Stimulated activated naive CD4-positive, alpha-beta T cell (primary cell): ENCODE data around the gene PARVA.

Source experiments
- DNase-seq, 6 experiments: peaks; one replicate each; lab custom pipeline; 2025; lab: John Stamatoyannopoulos, UW

PARVA gene

DNA sequence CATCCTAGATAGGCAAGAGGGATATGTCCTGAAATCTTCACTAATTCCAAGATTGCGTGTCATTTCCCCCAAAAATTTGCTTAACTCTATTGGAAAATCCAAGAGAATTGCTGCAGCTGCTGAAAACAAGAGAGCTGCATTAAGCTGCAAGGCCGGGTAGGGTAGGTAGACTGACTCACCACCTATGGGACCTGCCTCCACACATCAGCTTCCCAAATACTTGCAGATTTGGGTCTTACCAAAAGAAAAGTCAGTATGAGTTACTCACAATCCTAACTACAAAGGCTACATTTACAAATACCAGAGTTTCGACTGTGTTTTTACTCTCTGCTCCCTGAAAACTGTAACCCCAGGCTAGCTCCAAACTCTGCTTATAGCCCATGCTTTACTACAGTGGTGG is 154.3 kb downstream of the PARVA start:
- DNase-seq = no peak

DNA sequence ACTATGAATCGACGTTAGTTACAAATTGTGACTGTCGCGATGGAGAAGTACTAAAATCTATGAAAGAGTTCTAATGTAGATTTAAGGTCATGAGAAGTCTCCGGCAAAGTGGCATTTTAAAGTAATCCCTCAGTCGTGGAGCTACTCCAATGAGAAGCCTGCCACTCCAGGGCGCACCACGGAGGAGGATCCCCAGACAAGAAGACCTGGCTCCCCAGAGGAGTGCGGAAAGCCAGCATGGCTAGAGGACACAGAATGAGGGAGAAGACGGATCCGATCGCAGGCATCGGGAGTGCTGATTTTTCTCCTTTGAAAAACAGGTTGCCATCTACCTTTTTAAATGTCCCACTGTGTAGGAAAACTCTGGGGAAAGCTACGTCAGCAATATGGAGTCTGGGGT is 155.2 kb downstream of the PARVA start:
- DNase-seq = no peak

DNA sequence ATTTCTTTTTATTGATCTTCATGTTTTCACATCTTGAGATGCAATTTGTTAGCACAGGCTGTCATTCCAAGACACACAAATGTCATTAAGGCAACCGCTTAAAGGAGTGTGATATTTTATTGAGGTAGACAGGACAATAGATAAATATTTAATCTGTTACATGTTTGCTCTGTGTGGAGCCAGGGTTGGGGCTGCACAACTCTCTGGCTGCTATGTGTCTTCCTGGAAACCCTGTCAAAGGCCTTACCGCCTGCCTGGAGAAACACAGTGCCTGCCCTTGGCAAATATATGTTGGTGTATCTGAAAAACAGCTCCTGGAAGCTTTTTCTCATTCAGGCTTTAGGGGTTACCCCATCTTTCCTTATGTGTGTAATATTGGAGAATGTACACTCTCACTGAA is 157.2 kb downstream of the PARVA start:
- no peak for DNase-seq

DNA sequence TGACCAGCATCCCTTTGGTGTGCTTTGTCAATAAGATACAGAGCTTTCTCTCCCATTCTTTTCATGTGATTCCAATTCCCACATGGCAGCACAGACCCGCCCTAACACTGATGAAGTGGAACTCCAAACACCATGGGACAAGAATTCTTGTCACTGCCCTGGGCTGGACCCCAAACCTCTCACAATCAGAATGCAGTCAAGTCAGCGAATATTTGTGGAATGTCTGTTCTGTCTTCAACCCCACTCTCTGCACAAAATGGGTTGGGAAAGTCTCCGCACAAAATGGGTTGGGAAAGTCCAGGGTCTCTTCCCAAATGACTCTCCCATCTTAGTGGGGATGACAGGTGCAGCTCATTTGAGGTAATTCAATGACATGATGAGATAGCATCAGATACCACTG is 157.9 kb downstream of the PARVA start:
- DNase-seq = no peak

DNA sequence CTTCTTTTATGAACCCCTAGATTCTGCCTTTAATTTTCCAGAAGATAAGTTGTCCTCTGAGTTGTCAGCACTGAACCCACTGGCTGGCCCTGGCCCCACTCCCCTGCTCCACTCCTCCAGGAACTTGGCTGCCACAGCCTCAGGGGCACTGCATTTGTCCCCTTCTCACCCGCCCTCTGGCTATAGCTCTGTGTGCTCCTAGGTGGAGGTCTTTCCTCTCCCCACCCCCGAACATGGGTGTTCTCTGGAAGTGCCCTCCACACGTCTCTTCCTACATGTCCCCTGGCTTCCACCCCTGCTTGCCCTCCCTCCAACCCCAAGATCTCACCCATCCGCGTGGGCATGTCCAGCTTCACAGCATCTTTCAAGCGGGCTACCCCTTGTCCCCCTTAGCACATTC is 159.2 kb downstream of the PARVA start:
- no peak for DNase-seq

DNA sequence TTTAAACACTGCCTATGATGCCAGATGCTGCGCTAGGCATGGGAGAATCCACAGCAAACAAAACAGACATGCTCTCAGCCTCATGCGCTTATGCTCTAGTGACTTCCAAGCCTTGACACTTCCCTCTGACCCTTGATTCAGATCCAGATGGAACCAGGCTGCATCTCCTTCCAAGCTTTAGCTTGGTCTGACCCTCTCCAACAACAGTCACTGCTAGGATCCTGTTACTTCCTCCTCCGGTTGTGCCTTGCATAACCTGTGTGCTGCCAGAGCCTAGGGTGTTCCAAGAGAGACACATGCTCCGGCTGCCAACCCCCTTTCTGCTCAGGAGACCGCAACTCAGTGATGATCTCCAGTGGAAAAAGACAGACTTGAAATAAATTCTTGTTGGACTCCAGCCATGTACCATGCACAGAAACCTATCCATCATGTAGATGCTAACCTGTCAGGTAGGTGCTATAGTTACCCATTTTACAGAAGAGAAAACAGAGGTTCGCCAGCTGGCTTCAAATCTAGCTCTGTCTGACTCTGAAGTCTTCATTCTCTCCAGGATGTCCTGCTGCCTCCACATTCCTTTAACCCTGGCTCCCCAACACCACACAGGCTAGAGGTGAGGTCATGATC is 160.5 kb downstream of the PARVA start:
- DNase-seq = no peak

DNA sequence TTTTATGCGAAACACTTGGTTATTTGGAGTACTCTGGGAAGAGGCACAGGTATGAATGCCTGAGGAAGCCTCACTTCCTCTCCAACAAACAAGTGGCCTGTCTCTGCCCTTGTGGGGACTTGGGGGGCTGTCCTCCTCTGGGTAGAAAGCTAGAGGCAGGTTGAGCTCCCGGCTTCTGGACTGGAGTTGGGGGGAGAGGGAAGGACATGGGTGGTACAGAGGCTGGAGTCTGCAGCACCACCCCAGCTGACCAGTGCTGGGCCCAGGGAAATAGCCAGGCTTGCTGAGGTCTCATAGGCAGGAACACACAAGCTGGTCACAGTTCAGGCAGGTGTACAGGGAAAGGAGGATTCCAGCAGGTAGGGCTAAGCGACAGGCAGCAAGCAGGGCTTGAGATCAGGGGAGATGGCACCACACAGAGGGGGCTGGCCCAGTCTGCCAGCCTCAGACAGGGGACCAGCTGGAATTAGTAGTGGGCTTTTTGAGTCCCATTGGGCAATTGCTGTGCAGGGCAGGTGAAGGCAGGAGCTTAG is 161.6 kb downstream of the PARVA start:
- no peak for DNase-seq

DNA sequence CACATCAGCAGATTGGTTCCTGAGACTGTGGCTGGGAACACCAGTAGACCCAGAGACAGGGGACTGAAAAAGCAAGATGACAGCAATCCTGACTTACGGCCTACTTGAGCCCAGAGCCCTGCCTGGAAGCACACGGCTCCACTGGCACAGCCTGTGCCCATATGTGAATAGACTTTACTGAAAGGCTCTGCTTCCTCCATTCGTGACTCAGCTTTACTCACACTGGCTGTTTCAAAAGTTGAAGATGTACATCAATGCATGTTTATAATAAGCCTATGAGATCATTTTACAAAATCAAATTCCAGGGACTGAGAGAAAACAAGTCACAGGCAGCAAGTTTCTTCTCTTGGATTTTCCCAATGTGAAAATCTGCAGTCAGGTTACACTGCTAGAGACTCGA is 162.2 kb downstream of the PARVA start:
- DNase-seq = no peak

DNA sequence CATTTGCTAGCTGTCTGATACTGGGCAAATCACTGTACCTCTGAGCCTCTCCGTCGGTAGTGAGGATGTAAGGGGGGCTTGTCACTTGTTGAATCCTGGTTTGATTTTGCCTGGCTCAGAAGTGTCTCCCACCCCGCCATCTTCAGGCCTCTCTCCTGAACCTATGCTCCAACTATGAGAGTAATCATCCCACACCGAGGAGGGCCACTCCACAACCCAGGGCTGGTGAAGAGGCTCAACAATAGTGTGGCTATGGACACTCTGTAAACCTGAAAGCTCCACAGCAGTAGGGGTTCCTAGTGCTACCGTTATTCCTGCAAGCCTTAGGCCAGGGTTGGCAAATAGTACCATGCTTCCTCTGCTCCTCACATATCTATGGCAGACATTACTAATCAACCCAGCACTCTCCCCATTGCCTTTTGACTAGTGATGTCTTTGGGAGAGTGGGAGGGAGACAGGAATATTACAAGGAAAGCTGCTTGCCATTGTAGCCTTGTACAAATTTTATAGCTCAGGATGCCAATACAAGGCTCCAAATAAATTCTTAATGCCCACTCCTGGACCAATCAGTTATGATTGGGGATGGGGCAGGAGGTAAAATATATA is 162.8 kb downstream of the PARVA start:
- no peak for DNase-seq

DNA sequence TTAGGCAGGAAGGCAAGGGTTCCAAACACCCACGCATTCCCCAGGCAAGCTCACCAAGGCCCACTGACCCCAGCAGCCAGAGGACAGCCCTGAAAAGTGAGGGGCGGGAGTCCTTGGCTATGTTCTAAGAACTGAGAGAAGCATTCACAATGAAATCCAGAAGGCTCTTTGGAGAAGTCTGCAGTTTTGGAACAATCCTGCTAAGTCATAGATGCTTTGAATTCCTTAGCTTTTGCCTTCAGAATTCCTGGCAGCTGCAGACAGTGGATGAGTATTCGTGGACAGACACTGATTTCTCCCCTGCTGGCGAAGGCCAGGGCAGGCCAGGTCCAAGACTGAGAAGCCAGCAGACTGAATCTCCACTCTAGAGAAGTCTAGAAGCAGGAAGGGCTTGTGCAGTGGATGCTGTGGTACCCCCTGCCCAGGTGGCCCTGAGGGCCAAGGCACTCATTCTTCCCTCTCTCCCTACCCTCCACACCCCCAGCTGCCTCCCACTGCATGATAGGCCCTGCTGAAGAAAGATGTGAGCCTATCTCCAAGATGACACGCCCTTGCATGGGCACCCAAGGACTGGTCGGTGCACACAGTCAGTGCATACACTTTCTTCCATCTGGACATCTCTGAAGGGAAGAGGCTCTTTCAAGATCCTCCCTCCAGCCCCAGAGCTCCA is 163.7 kb downstream of the PARVA start:
- no peak for DNase-seq

DNA sequence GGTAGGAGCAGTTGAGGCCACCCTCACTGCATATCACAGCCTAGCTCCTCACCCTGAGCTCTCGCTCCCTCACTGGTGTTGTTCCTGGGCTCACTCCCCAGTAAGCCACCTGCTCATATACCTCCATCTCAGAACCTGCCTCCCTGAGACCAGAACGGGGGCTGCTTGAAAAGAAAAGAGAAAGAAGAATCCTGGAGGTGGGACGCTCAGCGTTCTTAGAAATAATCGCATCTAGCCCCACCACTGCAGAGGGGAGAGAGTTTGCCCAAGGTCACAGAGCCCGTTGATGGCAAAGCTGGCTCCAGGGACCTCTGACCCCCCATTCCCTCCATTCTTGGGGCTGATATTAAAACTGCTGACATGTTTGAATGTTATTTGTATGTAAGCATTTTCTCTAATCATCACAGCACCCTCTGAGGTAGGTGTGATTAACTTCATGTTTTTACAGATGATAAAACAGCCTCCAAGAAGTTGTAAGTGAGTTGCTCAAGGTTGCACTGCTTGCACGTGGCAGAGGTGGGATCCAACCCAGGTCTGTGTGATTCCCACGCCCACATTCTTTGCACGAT is 164.3 kb downstream of the PARVA start:
- no peak for DNase-seq

DNA sequence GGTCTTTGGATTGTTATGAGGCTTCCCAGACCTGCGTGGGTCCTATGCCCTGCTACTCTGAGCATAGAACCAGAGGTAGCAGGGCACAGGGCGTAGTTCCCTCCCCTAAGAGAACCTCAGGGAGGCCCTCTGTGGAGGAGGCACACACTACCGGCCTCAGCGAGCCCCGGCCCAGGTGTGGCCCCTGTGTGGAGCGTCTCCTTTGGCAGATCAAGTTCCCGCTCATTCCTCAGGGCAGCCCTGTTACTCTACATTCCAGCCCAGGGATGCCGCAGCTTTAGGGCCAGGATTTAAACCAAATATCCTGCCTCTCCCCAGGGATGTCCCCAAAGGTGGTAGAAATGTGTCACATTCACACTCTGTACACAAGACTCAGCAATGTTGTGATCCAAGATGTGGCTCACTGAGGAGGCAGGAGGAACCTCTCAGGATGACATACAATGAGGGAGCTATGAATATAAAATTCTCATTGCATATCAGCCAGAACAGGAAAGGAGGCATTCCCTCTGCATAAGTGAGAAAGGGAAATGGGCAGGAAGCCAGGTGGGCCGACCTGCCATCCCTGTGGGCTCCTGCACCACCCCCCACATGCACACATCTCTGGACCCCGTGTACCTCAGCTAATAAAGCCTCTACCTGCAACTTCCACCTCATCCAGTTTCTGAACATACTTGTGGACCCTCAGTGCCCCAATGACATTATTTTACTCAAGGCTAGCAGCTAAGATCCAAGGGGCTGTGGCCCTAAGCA is 165.0 kb downstream of the PARVA start:
- DNase-seq = no peak

DNA sequence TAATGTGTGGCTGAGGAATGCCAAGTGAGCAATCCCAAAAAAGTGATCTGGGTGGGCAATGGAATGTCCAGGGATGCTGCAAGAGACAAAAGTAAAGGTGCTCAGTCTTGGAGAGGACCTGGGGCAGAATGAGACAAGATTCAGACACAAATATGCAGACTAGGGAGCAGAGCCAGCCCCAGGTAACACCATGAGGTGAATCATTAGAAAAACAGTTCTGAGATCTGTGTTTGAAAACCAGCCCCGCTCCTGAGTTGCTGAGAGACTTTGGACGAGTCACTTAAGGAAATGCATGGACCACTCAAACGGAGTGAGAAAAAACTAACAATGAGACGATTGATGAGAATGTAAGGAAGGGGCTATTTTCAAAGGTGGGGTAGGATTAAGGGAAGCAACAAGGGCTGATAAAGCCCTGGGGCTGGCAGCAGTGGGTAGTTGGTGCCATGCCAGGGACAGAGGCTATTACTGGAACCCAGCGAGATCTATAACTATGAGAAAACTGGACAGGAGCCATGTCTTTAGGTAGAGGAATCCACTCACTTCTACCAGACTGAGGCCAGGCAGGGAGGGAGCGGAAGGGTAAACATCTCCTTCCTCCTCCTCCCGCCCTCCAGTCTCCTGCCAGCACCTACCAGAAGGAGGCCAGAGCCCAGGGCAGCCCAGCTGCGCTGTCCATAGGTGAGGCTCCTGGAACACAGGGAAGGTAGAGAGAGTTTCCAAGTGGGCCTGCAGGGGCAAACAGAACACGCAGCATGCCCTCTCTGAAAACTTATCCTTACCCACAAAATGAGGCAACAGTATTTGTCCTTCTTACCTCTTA is 166.4 kb downstream of the PARVA start:
- DNase-seq = no peak

DNA sequence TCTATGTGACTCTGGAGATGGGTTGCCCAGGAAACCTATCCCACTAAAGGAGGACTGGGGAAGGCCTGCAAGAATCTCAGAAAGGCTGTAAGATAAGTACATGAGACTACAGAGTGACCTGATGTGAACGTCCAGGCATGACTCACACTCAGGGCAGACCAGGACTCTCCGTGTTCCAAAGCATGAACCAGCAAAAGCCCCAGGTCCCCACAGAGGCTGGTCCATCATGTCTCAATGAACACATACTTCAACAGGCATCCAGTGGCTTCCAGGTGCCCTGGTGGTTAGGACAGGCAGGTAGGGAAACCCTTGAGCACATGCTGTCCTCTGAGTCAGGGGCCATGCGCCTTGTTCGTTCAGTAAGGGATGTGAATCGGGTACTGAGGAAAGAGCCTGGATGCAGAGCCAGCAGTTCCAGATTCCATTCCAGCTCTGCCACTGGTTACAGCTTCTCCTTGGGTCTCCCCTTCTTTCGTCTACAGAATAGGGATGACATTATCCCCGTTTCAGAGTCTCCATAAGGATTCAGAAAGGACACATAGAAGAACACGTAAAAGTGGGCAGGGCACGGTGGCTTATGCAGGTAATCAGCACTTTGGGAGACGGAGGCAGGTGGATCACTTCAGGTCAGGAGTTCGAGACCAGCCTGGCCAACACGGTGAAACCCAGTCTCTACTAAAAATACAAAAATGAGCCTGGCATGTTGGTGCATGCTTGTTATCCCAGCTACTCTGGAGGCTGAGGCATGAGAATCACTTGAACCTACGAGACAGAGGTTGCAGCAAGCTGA is 167.8 kb downstream of the PARVA start:
- DNase-seq = no peak

DNA sequence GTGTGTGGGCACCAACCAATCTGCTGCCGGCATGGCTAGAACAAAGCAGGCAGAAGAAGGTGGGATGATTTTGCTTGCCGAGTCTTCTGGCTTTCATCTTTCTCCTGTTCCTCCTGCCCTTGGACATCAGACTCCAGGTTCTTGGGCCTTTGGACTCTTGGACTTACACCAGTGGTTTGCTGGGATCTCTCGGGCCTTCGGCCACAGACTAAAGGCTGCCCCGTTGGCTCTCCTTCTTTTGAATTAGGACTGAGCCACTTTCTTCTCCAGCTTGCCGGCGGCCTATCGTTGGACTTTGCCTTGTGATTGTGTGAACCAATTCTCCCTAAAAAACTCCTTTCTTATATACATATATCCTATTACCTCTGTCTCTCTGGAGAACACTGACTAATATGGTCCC is 168.8 kb downstream of the PARVA start:
- DNase-seq = no peak

DNA sequence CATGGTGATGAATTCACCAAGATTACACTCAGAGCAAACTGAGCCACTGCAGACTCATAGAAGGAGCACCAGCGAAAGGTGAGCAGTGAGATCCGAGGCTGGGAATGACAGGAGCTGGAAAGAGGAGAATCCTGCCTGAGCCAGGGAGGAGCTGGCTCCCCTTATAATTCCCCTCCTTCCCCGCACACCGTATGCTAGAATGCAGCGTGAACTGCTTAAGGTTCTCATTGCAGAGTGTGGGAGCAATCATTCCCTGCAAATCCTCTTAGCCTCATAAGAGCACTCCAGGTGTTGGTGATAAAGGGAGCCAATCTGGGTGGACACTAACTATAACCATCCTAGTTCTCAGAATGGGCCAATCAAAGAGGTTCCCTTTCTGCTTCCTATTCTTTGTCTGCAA is 169.3 kb downstream of the PARVA start:
- no peak for DNase-seq

DNA sequence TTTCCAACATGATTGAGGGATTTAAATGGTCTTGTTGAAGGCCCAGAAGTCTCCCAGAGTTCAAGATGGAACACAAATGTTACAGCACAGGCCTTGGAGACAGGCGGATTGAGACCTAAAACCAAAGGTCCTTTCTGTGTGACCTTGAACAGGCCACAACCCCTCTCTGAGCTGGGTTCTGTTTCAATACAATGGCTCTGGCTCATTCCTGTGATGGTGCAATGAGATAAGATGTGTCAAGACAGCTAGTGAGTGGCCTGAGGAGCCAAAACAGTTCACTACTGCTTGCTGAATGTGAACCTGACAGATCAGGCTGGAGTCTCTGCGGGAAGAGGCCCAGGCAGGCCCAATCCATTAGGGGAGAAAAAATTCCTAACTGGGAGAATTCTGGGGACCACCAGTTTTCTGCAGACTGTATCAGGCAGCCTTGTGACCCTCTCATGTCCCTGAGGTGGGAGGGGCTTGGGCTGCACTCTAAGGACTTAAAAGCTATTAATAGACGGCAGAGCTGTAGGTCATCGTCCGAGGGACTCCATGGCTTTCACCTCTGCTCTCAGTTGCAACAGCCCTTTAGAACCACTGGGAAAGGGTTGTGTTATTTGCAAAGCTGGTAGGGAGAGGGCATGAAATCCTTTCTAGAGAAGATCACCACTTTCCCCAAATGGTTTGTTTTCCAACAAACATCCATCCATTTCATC is 170.7 kb downstream of the PARVA start:
- DNase-seq = no peak

DNA sequence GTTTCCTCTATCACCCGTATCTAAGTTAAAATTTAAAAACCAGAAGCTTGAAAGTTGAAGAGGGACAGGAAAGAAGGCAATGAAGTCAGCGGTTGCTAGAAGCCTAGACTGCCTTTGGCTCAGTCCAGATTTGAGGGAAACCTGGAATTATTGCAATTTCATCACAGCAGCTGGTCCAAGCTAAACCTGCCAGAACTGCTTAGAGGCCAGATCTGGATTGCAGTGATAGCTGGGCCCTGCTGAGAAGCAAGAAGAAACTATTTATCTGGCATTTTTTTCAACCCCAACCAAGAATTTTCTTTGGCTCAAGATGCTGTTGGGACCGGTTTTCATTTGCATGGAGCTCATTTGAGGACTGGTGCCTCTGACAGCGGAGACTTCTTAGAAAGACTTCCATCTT is 175.3 kb downstream of the PARVA start:
- DNase-seq = no peak

DNA sequence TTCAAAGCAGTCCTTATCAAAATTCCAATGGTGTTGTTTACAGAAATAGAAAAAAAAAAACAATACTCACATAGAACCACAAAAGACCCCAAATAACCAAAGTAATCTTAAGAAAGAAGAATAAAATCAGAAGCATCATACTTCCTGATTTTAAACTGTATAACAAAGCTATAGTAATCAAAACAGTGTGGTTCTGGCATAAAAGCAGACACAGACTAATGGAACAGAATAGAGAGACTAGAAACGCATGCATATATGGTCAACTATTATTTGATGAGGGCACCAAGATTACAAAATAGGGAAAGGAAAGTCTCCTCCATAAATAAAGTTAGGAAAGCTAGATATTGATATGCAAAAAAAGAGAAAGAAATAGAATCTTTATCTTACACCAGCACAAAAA is 176.8 kb downstream of the PARVA start:
- no peak for DNase-seq

DNA sequence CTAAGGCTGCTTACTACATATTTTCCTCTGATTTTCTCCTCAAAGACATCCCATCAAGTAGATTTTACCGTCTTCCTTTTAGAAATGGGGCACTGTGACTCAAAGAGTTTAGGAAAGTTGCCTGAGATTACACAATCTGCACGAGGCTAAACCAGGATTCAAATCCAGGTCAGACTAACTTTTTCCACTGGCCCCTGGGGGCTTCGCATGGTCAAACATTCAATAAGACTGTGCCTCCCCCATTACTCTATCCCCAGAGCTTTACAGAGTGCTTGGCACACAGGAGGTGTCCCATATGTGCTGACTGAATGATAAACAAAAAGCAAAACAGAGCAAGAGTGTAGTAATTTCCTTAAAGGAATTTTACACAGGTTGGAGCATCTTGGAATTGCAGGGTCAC is 178.8 kb downstream of the PARVA start:
- no peak for DNase-seq
